Measurements from ENCODE around the gene RTL1. TPM values are rescaled to one million over a fixed set of nuclear protein-coding genes. Genes with fewer than 3 reads are reported as not detected.

The RTL1 gene
- total and polyA plus RNA-seq, 2 of the 8 experiments (the other 6 are each of a cell fraction or from before 2014, with no cell fraction given): not detected

DNA sequence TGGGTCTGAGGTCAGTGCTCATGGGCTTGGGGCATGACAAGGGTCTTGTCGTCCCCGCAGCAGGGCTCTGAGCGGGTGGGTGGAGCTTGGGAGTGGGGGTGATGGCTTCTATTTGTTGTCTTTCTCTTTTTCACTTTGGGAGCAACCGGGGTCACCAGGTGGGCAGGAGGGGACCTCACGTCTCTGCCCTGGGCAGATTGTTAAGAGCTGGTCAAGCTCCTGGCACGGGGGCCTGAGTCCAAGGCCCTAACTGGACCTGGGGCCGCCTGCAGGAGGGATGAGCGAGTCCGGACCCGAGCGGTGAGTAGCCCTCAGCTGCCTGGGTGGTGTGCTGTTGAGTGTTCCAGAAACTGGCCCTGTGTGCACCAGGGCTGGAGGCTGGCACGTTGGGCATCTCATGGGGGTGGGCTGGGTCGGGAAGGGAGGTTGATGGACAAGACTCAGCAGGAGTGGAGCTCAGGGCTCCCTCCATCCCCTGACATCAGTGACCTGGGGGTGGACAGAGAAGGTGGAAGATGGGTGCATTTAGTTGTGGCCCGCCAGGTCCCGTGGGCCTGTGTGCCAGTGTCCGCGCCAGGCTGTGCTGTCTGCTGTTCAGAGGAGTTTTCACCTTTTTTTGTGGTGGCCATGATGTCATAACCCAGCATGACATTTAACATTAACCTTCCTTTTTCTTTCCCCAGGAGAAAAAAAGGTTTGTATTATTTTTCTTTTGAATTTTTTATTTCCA, 27.5 kb downstream of the RTL1 start:
- no peak overlapping the region for H2BK5ac ChIP-seq (ENCODE audit: low read depth, low read length)
- H3K56ac ChIP-seq (replicated peaks; ENCODE audit: insufficient read length, low read depth, low read length): no peak overlapping the region
- no peak overlapping the region for H3K14ac ChIP-seq (ENCODE audit: insufficient read length)
- peaks cover 0 to 5% of the 10 kb centered on the region in 2 experiments; a peak in 1 of 4 replicates for H3K9me3 ChIP-seq (ENCODE audit: insufficient read depth in 2 of 2, low read depth in 1 of 2, low read length in 1 of 2)
- H3K23ac ChIP-seq (ENCODE audit: insufficient read length): no peak overlapping the region
- no peaks in the 10 kb centered on the region for H3K79me2 ChIP-seq (ENCODE audit: control insufficient read depth in 1 of 2, insufficient read depth in 2 of 2, low read length in 2 of 2)
- no peak overlapping the region for H2BK15ac ChIP-seq (ENCODE audit: low read length)
- no peak overlapping the region for H3K18ac ChIP-seq (ENCODE audit: extremely low read depth, low read length)
- H2AK5ac ChIP-seq (ENCODE audit: low read depth, low read length): no peak overlapping the region
- H3K4ac ChIP-seq (replicated peaks; ENCODE audit: insufficient read length, low read depth, low read length): no peak overlapping the region
- no peak overlapping the region for H2BK20ac ChIP-seq (ENCODE audit: low read length)
- peaks cover 0 to 5% (median 0%) of the 10 kb centered on the region in 4 experiments; a peak in 1 of 7 replicates for H3K4me1 ChIP-seq (replicated peaks in 1 of 4; ENCODE audit: control insufficient read depth in 3 of 4, insufficient read depth in 4 of 4, low read length in 3 of 4)
- no peak overlapping the region for H2AFZ ChIP-seq (ENCODE audit: low read length)
- TF ChIP-seq FOSL1 (IDR thresholded peaks at IDR 0.05; ENCODE audit: insufficient read depth, low read depth, low read length) (no peak), CBX8 (IDR thresholded peaks at IDR 0.05; ENCODE audit: borderline replicate concordance, low read depth, low read length) (no peak), RAD21 (IDR thresholded peaks at IDR 0.05 in 1 of 2, conservative IDR thresholded peaks at IDR 0.05 in 1 of 2; ENCODE audit: low read depth in 2 of 2, low read length in 2 of 2) (no peak), JUN (IDR thresholded peaks at IDR 0.05; ENCODE audit: low read depth, low read length) (no peak), BACH1 (IDR thresholded peaks at IDR 0.05; ENCODE audit: low read length) (no peak), KDM5A (IDR thresholded peaks at IDR 0.05; ENCODE audit: low read length) (no peak), RXRA (IDR thresholded peaks at IDR 0.05; ENCODE audit: insufficient read depth, low read depth, low read length) (no peak), NANOG (IDR thresholded peaks at IDR 0.05; ENCODE audit: insufficient read depth, low read depth, low read length, poor library complexity, severe bottlenecking) (no peak), BCL11A (IDR thresholded peaks at IDR 0.05; ENCODE audit: low read depth in 2 of 2, low read length in 2 of 2) (no peak), CHD1 (IDR thresholded peaks at IDR 0.05; ENCODE audit: low read depth, low read length) (no peak), JUND (IDR thresholded peaks at IDR 0.05; ENCODE audit: low read length) (no peak)
- no peak overlapping the region for H4K5ac ChIP-seq (ENCODE audit: insufficient read length, low read depth, low read length)
- FAIRE-seq (no peak), DNase-seq (ENCODE audit: low read depth in 1 of 2, low spot score in 2 of 2) (no peak)
- CTCF ChIA-PET (ENCODE audit: partially characterized antibody): interaction anchor here (1.0 kb wide), 1 partner anchor 26 kb away, joined by 3 read pairs; no protein-coding TSS in a partner anchor
- peak overlapping the region; percentile 5; the same call in 1 of the 2 replicates for H4K8ac ChIP-seq (ENCODE audit: extremely low read depth, insufficient read depth, low read length)
- no peak overlapping the region for H2BK120ac ChIP-seq (replicated peaks; ENCODE audit: low read depth, low read length)
- H4K20me1 ChIP-seq (replicated peaks in 1 of 2; ENCODE audit: control insufficient read depth in 1 of 2, insufficient read depth in 2 of 2, low read length in 2 of 2): no peaks in the 10 kb centered on the region
- 87% methylated on average over 16 of the region's 17 CpGs; no CpG with 5 or more reads in 1 of the 2 experiments for WGBS, 2 experiments (ENCODE audit: extremely low coverage in 1 of 2, insufficient coverage in 1 of 2, insufficient read length in 1 of 2, insufficient replicate concordance in 2 of 2, low coverage in 1 of 2, low lambda C conversion rate in 2 of 2, missing lambda C conversion rate in 1 of 2)
- POLR2A ChIA-PET (ENCODE audit: partially characterized antibody): no interaction called here
- H3K27me3 ChIP-seq (replicated peaks in 1 of 4; ENCODE audit: control insufficient read depth in 3 of 4, extremely low read depth in 1 of 4, insufficient read depth in 3 of 4, low read length in 3 of 4): no peaks in the 10 kb centered on the region
- H3K27ac ChIP-seq (ENCODE audit: low read depth, low read length): no peak overlapping the region
- no peaks in the 10 kb centered on the region for H3K23me2 ChIP-seq (ENCODE audit: low read depth, low read length)
- no peak overlapping the region for H4K91ac ChIP-seq (replicated peaks; ENCODE audit: insufficient read length, low read length)
- H3K9ac ChIP-seq (replicated peaks in 1 of 4; ENCODE audit: extremely low read depth in 1 of 4, low read depth in 3 of 4, low read length in 3 of 4): no peak overlapping the region
- H2BK12ac ChIP-seq (ENCODE audit: low read depth, low read length): no peak overlapping the region
- no peak overlapping the region for H3K4me3 ChIP-seq (ENCODE audit: extremely low read depth in 1 of 4, insufficient read depth in 2 of 4, low read depth in 3 of 4, low read length in 4 of 4)
- no peak overlapping the region for H3K4me2 ChIP-seq (ENCODE audit: insufficient read depth in 1 of 2, low read depth in 2 of 2, low read length in 2 of 2)
- no peaks in the 10 kb centered on the region for H3K36me3 ChIP-seq (ENCODE audit: control insufficient read depth in 2 of 4, insufficient read depth in 4 of 4, low read length in 3 of 4)
- H3K79me1 ChIP-seq (ENCODE audit: low read depth, low read length): no peaks in the 10 kb centered on the region

All from H1 (cell line).